ENCODE results near the gene NBDY. TPM values are rescaled to one million over a fixed set of nuclear protein-coding genes. Genes with fewer than 3 reads are reported as not detected.
"Not testable (repeated sequence)": the region's sequence is repeated elsewhere in the genome, so short reads cannot be mapped to it uniquely, and the experiment has no call there.

NBDY gene
- total RNA-seq, 2 donors from 2014 or later, result 64.2 to 83.5 TPM

DNA sequence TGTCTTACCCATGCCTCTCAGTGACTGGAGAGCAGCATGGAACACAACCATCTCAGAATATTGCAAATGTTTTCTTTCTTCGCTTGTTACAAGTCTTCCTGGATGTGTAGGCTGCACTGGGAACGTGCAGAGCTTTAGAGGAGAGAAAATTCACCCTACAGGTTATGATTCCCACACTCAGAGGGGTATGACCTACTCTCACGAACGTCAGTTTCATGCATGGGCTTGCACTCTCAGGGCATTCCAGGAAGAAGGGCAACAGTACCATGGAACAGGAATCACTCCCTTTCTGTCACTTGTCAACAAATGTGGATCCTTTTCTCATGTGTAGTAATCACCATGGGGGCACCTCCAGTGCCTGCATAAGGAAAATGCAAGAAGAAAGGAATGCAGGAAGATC, 75.8 kb downstream of the NBDY start:
- no peak overlapping the region for H3K9ac ChIP-seq (ENCODE audit: extremely low read depth, low read length, poor library complexity, severe bottlenecking)
- peaks cover 71% of the 10 kb centered on the region for H3K9me3 Mint-ChIP-seq
- peak; percentile 10 for DNase-seq
- H3K4me3 ChIP-seq (ENCODE audit: low read length), result no peak overlapping the region
- H3K36me3 ChIP-seq (ENCODE audit: control insufficient read depth, insufficient read depth, low read length), result no peaks in the 10 kb centered on the region
- no peaks in the 10 kb centered on the region for H3K9me3 ChIP-seq (ENCODE audit: control insufficient read depth, low read length)
- H3K27me3 Mint-ChIP-seq (ENCODE audit: insufficient read depth), result no peaks in the 10 kb centered on the region
- H3K4me1 Mint-ChIP-seq, result peaks cover 15% of the 10 kb centered on the region
- 91% methylated on average over 4 of the region's 4 CpGs; no CpG with 5 or more reads in 1 of the 2 experiments for WGBS, 2 experiments (ENCODE audit: insufficient coverage in 1 of 2, insufficient read length in 1 of 2)
- H3K36me3 Mint-ChIP-seq (ENCODE audit: low read depth), result peaks cover 14% of the 10 kb centered on the region
- TF ChIP-seq, protein P1, sequence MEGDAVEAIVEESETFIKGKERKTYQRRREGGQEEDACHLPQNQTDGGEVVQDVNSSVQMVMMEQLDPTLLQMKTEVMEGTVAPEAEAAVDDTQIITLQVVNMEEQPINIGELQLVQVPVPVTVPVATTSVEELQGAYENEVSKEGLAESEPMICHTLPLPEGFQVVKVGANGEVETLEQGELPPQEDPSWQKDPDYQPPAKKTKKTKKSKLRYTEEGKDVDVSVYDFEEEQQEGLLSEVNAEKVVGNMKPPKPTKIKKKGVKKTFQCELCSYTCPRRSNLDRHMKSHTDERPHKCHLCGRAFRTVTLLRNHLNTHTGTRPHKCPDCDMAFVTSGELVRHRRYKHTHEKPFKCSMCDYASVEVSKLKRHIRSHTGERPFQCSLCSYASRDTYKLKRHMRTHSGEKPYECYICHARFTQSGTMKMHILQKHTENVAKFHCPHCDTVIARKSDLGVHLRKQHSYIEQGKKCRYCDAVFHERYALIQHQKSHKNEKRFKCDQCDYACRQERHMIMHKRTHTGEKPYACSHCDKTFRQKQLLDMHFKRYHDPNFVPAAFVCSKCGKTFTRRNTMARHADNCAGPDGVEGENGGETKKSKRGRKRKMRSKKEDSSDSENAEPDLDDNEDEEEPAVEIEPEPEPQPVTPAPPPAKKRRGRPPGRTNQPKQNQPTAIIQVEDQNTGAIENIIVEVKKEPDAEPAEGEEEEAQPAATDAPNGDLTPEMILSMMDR (conservative IDR thresholded peaks at IDR 0.05), result no peak
- no peaks in the 10 kb centered on the region for H3K4me1 ChIP-seq (ENCODE audit: control insufficient read depth, insufficient read depth, low read length)
- H3K27me3 ChIP-seq (ENCODE audit: control insufficient read depth, insufficient read depth, low read length, poor library complexity, severe bottlenecking), result no peaks in the 10 kb centered on the region
- H3K27ac ChIP-seq (ENCODE audit: low read depth, low read length), result no peak overlapping the region
- no peak overlapping the region for H3K27ac Mint-ChIP-seq
- no peak overlapping the region for H3K4me3 Mint-ChIP-seq

DNA sequence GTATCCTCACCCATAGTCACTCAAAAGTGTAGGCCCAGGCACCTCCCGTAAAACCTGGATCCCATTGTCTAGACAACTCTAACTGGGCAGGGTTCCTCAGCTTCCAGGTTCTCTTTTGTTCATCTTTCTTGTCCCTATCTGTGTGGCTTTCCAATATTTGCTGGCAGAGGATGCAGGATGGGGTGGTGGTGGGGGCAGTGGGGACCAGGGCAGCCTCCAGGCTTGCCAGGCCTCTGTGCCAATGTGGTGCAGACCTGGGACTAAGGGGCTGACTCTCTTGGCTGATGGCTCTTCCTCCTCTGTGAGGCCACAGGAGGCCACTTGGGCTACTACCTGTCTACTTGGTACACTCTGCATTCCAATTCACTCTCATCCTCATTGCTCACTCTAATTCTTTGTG, 76.4 kb downstream of the NBDY start:
- peaks cover 10% of the 10 kb centered on the region for H3K4me1 Mint-ChIP-seq
- H3K9ac ChIP-seq (ENCODE audit: extremely low read depth, low read length, poor library complexity, severe bottlenecking), result no peak overlapping the region

DNA sequence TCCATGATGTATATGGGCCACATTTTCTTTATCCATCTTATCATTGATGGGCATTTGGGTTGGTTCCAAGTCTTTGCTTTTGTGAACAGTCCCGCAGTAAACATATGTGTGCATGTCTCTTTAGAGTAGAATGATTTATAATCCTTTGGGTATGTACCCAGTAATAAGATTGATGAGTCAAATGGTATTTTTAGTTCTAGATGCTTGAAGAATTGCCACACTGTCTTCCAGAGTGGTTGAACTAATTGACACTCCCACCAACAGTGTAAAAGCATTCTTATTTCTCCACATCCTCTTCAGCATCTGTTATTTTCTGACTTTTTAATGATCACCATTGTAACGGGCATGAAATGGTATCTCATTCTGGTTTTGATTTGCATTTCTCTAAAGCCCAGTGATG, 77.1 kb downstream of the NBDY start:
- not testable (repeated sequence) for H3K4me1 ChIP-seq (ENCODE audit: control insufficient read depth, insufficient read depth, low read length); DNase-seq; H3K4me3 Mint-ChIP-seq; H3K27ac ChIP-seq (ENCODE audit: low read depth, low read length); H3K27me3 ChIP-seq (ENCODE audit: control insufficient read depth, insufficient read depth, low read length, poor library complexity, severe bottlenecking); H3K27me3 Mint-ChIP-seq (ENCODE audit: insufficient read depth); H3K36me3 ChIP-seq (ENCODE audit: control insufficient read depth, insufficient read depth, low read length); H3K27ac Mint-ChIP-seq; H3K9ac ChIP-seq (ENCODE audit: extremely low read depth, low read length, poor library complexity, severe bottlenecking); H3K9me3 ChIP-seq (ENCODE audit: control insufficient read depth, low read length); H3K4me3 ChIP-seq (ENCODE audit: low read length)
- Mint-ChIP-seq H3K9me3 (peaks cover 70% of the 10 kb centered on the region), H3K4me1 (peaks cover 15% of the 10 kb centered on the region), H3K36me3 (ENCODE audit: low read depth) (peaks cover 14% of the 10 kb centered on the region)
- 80 to 90% methylated on average over 1 to 2 of the region's 2 CpGs for WGBS, 2 experiments (ENCODE audit: insufficient coverage in 1 of 2, insufficient read length in 1 of 2)

More for the DNA sequence above, 76.4 kb downstream of the NBDY start:
- Histone ChIP-seq H3K27me3 (ENCODE audit: control insufficient read depth, insufficient read depth, low read length, poor library complexity, severe bottlenecking) (no peaks in the 10 kb centered on the region), H3K9me3 (ENCODE audit: control insufficient read depth, low read length) (no peaks in the 10 kb centered on the region), H3K36me3 (ENCODE audit: control insufficient read depth, insufficient read depth, low read length) (no peaks in the 10 kb centered on the region), H3K4me3 (ENCODE audit: low read length) (no peak overlapping the region), H3K4me1 (ENCODE audit: control insufficient read depth, insufficient read depth, low read length) (no peaks in the 10 kb centered on the region), H3K27ac (ENCODE audit: low read depth, low read length) (no peak overlapping the region)
- Mint-ChIP-seq H3K27ac (no peak overlapping the region), H3K4me3 (no peak overlapping the region), H3K36me3 (ENCODE audit: low read depth) (peaks cover 14% of the 10 kb centered on the region), H3K27me3 (ENCODE audit: insufficient read depth) (no peaks in the 10 kb centered on the region), H3K9me3 (peaks cover 70% of the 10 kb centered on the region)
- WGBS, 2 experiments (ENCODE audit: insufficient coverage in 1 of 2, insufficient read length in 1 of 2), result 85% methylated on average over 1 of the region's 1 CpG; no CpG with 5 or more reads in 1 of the 2 experiments
- DNase-seq, result peak; percentile 21
- TF ChIP-seq, protein P1 (conservative IDR thresholded peaks at IDR 0.05), result no peak

DNA sequence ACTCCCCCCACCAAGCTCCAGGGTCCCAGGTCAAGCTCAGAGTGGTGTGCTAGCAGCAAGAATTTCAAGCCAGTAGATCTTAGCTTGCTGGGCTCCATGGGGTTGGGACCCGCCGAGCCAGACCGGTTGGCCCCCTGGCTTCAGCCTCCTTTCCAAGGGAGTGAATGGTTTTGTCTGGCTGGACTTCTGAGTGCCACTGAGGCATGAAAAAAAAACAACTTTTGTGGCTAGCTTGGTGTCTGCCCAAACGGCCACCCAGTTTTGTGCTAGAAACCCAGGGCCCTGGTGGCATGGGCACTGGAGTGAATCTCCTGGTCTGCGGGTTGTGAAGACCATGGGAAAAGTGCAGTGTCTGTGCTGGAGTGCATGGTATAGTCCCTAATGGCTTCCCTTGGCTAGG, 82.6 kb downstream of the NBDY start:
- Histone ChIP-seq H3K27ac (ENCODE audit: low read depth, low read length) (no peak overlapping the region), H3K4me1 (ENCODE audit: control insufficient read depth, insufficient read depth, low read length) (no peaks in the 10 kb centered on the region), H3K36me3 (ENCODE audit: control insufficient read depth, insufficient read depth, low read length) (no peaks in the 10 kb centered on the region), H3K4me3 (ENCODE audit: low read length) (no peak overlapping the region), H3K9me3 (ENCODE audit: control insufficient read depth, low read length) (no peaks in the 10 kb centered on the region), H3K9ac (ENCODE audit: extremely low read depth, low read length, poor library complexity, severe bottlenecking) (no peak overlapping the region), H3K27me3 (ENCODE audit: control insufficient read depth, insufficient read depth, low read length, poor library complexity, severe bottlenecking) (no peaks in the 10 kb centered on the region)
- TF ChIP-seq, protein P1 (conservative IDR thresholded peaks at IDR 0.05), result no peak
- Mint-ChIP-seq H3K27ac (no peak overlapping the region), H3K27me3 (ENCODE audit: insufficient read depth) (no peaks in the 10 kb centered on the region), H3K4me1 (peaks cover 13% of the 10 kb centered on the region), H3K4me3 (no peak overlapping the region), H3K36me3 (ENCODE audit: low read depth) (no peaks in the 10 kb centered on the region), H3K9me3 (peaks cover 62% of the 10 kb centered on the region)
- DNase-seq, result no peak
- 95% methylated on average over 5 of the region's 5 CpGs; no CpG with 5 or more reads in 1 of the 2 experiments for WGBS, 2 experiments (ENCODE audit: insufficient coverage in 1 of 2, insufficient read length in 1 of 2)
